Loucy (cell line): Measurements from ENCODE around the gene UBAC2.

Experiments used
- H2AFZ ChIP-seq: fragments of 200-600 bp; sonication (generic); 2 replicates; pipeline ENCODE4 v1.6.0; 2016; ENCODE audit warnings: antibody characterized with exemption, mild to moderate bottlenecking, low read length, moderate library complexity
- H3F3A ChIP-seq: fragments of 200-600 bp; 2 replicates; pipeline ENCODE4 v1.6.0; 2016; ENCODE audit warnings: antibody characterized with exemption, low read depth, mild to moderate bottlenecking
- H3K27me3 ChIP-seq: fragments of 200-600 bp; sonication (generic); 2 replicates; pipeline ENCODE4 v1.6.1; 2014; ENCODE audit warnings: low read length, mild to moderate bottlenecking; ENCODE audit not compliant: insufficient read depth, poor library complexity, severe bottlenecking
- H3K36me3 ChIP-seq: fragments of 200-600 bp; sonication (generic); 2 replicates; pipeline ENCODE4 v1.6.1; 2016; ENCODE audit warnings: low read length; ENCODE audit not compliant: insufficient read depth
- H3K4me1 ChIP-seq: fragments of 200-600 bp; sonication (generic); 2 replicates; pipeline ENCODE4 v1.5.1; 2014; ENCODE audit warnings: low read length, mild to moderate bottlenecking; ENCODE audit not compliant: insufficient read depth, poor library complexity, severe bottlenecking
- H3K4me2 ChIP-seq: fragments of 200-600 bp; sonication (generic); 2 replicates; pipeline ENCODE4 v1.6.0; 2014; ENCODE audit warnings: antibody characterized with exemption, low read length, low read depth, mild to moderate bottlenecking; ENCODE audit not compliant: poor library complexity, severe bottlenecking
- H3K4me3 ChIP-seq: fragments of 200-600 bp; sonication (generic); 2 replicates; pipeline ENCODE4 v1.5.1; 2014; ENCODE audit warnings: low read length, mild to moderate bottlenecking, mixed read lengths; ENCODE audit not compliant: poor library complexity, severe bottlenecking
- H3K79me2 ChIP-seq: fragments of 200-600 bp; sonication (generic); 2 replicates; pipeline ENCODE4 v1.6.1; 2014; ENCODE audit warnings: low read length; ENCODE audit not compliant: insufficient read depth
- H3K9ac ChIP-seq: fragments of 200-600 bp; sonication (generic); 2 replicates; pipeline ENCODE4 v1.6.0; 2014; ENCODE audit warnings: mild to moderate bottlenecking, low read depth, low read length, moderate library complexity; ENCODE audit not compliant: poor library complexity, severe bottlenecking
- H3K9me2 ChIP-seq: fragments of 200-600 bp; sonication (generic); replicated peaks from 2 replicates; pipeline ENCODE4 v1.6.1; 2016; ENCODE audit warnings: low read depth, low read length, mixed read lengths
- H3K9me3 ChIP-seq: fragments of 200-600 bp; sonication (generic); 2 replicates; pipeline ENCODE4 v1.6.1; 2014; ENCODE audit warnings: mild to moderate bottlenecking, antibody characterized with exemption, low read length, low read depth; ENCODE audit not compliant: insufficient read depth
- H4K20me1 ChIP-seq: fragments of 200-600 bp; sonication (generic); 2 replicates; pipeline ENCODE4 v1.6.0; 2014; ENCODE audit warnings: antibody characterized with exemption, low read length, mild to moderate bottlenecking; ENCODE audit not compliant: insufficient read depth, poor library complexity, severe bottlenecking
- EZH2phosphoT487 ChIP-seq: fragments of 200-600 bp; IDR thresholded peaks from 2 replicates; pipeline ENCODE4 v1.6.1; 2018; ENCODE audit warnings: antibody characterized with exemption, mild to moderate bottlenecking, moderate library complexity, borderline replicate concordance
- TF ChIP-seq, protein P1 (sequence below): fragments of 200-600 bp; sonication (generic); conservative IDR thresholded peaks from 2 replicates; pipeline ENCODE4 v1.5.1; 2014; ENCODE audit warnings: mild to moderate bottlenecking, antibody characterized with exemption, low read length

Gene UBAC2

DNA sequence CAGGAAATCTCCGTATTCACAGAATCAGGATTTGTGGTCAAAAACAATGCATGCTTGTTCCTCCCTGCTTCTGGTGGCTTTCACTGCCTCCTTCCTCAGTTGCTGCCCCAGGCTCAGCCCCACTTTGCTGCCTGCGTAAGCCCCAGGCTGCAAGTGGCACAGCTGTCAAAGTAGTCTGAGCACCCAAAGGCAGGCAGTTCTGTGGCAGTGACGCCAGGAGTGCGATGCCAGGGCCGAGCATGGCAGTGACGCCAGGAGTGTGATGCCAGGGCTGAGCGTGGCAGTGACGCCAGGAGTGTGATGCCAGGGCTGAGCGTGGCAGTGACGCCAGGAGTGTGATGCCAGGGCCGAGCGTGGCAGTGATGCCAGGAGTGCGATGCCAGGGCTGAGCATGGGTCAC, 183.8 kb downstream of the UBAC2 start:
- Histone ChIP-seq H4K20me1 (no peaks in the 10 kb centered on the region), H3K4me1 (peaks cover 5% of the 10 kb centered on the region), H3K4me2 (no peak overlapping the region), H3K27me3 (no peaks in the 10 kb centered on the region), H3K4me3 (no peak overlapping the region), H3F3A (no peaks in the 10 kb centered on the region), H3K79me2 (no peaks in the 10 kb centered on the region), H3K9ac (no peak overlapping the region), H3K36me3 (peaks cover 22% of the 10 kb centered on the region; the same call in 1 of the 2 replicates), H3K9me2 (no peaks in the 10 kb centered on the region), H2AFZ (no peak overlapping the region), H3K9me3 (no peaks in the 10 kb centered on the region)
- TF ChIP-seq, protein P1, sequence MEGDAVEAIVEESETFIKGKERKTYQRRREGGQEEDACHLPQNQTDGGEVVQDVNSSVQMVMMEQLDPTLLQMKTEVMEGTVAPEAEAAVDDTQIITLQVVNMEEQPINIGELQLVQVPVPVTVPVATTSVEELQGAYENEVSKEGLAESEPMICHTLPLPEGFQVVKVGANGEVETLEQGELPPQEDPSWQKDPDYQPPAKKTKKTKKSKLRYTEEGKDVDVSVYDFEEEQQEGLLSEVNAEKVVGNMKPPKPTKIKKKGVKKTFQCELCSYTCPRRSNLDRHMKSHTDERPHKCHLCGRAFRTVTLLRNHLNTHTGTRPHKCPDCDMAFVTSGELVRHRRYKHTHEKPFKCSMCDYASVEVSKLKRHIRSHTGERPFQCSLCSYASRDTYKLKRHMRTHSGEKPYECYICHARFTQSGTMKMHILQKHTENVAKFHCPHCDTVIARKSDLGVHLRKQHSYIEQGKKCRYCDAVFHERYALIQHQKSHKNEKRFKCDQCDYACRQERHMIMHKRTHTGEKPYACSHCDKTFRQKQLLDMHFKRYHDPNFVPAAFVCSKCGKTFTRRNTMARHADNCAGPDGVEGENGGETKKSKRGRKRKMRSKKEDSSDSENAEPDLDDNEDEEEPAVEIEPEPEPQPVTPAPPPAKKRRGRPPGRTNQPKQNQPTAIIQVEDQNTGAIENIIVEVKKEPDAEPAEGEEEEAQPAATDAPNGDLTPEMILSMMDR, result no peak
- no peak for TF ChIP-seq EZH2phosphoT487

DNA sequence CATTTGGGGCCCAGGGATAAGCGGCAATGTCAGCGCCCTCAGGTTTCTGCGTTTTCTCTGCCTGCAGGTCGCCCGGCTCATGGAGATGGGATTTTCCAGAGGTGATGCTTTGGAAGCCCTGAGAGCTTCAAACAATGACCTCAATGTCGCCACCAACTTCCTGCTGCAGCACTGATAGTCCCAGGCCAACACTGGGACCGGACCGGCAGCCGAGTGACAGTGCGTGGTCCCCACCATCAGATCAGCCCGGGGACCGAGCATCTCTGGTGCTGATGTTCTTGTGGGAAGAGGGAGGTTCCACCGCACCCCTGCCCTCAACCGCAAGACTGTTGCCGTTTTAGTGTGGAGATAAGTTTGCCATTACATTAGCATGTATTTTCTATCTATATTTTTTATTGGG, 184.5 kb downstream of the UBAC2 start:
- no peaks in the 10 kb centered on the region for H3K27me3 ChIP-seq
- peaks cover 5% of the 10 kb centered on the region for H3K4me1 ChIP-seq
- no peaks in the 10 kb centered on the region for H4K20me1 ChIP-seq
- TF ChIP-seq, protein P1, result no peak
- no peak for TF ChIP-seq EZH2phosphoT487
- no peaks in the 10 kb centered on the region for H3K9me2 ChIP-seq
- no peaks in the 10 kb centered on the region for H3K9me3 ChIP-seq
- no peak overlapping the region for H3K4me3 ChIP-seq
- no peak overlapping the region for H3K4me2 ChIP-seq
- no peak overlapping the region for H2AFZ ChIP-seq
- peaks cover 22% of the 10 kb centered on the region; the same call in 1 of the 2 replicates for H3K36me3 ChIP-seq
- no peaks in the 10 kb centered on the region for H3K79me2 ChIP-seq
- no peak overlapping the region for H3K9ac ChIP-seq
- H3F3A ChIP-seq, result no peaks in the 10 kb centered on the region

GRCh38 chr13:99385940-99386339, 185.3 kb downstream of the UBAC2 start:
- Histone ChIP-seq H3K9me2 (no peaks in the 10 kb centered on the region), H4K20me1 (no peaks in the 10 kb centered on the region), H3F3A (no peaks in the 10 kb centered on the region)

More at GRCh38 chr13:99385940-99386339, 185.3 kb downstream of the UBAC2 start:
- Histone ChIP-seq H3K9me3 (no peaks in the 10 kb centered on the region), H3K4me1 (peaks cover 5% of the 10 kb centered on the region), H3K4me3 (no peak overlapping the region), H3K27me3 (no peaks in the 10 kb centered on the region), H2AFZ (no peak overlapping the region), H3K9ac (no peak overlapping the region), H3K4me2 (no peak overlapping the region), H3K36me3 (peaks cover 21% of the 10 kb centered on the region; the same call in 1 of the 2 replicates), H3K79me2 (no peaks in the 10 kb centered on the region)
- no peak for TF ChIP-seq EZH2phosphoT487
- TF ChIP-seq, protein P1, result no peak
